ENCODE data around the gene OTOG.

DNA sequence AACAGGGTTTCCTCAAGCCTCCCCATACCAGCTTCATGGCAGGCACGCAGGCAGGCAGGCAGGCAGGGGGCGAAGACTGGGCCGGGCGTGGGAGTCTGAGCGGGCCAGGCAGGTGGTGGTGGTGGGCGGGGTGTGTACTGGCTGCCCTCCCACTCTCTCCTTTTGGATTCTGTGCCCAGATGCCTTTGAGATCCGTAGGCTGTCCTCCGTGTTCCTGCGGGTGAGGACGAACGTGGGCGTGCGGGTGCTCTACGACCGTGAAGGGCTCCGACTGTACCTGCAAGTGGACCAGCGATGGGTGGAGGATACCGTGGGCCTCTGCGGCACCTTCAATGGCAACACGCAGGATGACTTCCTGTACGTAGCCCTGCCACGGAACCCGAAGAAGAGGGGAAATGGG is 23.0 kb downstream of the OTOG start:
- no peak for TF ChIP-seq EZH2 (optimal IDR thresholded peaks at IDR 0.05; ENCODE audit: low read depth, low read length)
- TF ChIP-seq EZH2phosphoT487 (IDR thresholded peaks at IDR 0.05; ENCODE audit: low read length): no peak
